Measurements from ENCODE around the gene ICE2. TPM values are rescaled to one million over a fixed set of nuclear protein-coding genes. Genes with fewer than 3 reads are reported as not detected.

ICE2 gene
- polyA plus RNA-seq, 10 donors, result 27.3 to 49.1 (median 40.6) TPM

DNA sequence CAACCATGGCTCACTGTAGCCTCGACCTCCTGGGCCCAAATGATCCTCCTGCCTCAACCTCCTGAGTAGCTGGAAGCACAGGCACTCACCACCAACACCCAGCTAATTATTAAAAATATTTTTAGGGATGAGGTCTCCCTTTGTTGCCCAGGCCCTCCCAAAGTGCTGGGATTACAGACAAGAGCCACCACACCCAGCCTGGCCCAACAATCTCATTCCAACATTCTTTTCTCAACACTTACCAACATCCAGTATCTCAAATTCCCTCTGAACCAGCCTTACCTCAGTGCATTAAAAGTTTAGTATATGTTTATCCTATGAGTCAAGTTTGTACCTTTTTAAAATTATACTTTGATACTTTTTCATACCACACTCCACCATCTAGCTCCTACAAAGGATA lies 106.2 kb downstream of the ICE2 start:
- DNase-seq, result no peak

- no peak for DNase-seq
Measured at GRCh38 chr15:60372227-60372626, 106.7 kb downstream of the ICE2 start.

DNA sequence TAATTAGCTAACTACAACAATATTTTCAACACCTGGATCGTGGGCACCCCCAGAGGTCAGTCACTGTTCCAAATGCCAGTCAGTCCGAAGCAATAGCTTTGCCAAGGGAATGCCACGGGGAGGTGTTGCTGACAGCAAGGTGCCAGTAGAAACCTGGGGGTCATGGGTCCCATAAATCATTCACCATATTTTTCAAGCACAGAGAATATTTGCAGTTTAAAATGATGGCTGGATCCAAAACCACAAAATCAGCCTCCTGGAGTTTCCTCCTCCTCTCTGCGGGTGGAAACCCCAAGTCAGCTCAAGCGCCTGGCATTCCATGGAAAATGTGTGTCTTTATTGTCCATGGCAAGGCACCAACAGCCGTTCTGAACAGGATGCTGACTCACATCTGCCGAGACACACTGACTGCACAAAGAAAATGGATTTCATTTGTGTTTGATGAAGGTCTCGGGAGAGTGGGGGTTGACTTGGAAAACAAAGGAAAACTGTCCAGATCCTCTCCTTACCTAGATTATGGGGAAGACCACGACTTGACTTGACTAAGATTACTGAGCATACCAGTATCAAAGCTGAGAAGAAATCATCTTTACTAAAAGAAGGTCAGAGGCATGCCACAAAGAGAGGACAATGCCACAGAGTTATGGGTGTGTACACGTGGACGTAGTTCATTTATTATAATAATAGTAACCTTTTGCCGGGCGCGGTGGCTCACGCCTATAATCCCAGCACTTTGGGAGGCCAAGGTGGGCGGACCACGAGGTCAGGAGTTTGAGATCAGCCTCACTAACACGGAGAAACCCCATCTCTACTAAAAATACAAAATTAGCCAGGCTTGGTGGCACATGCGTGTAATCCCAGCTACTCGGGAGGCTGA lies 107.5 kb downstream of the ICE2 start:
- peak; percentile 81 to 98 (median 89) for DNase-seq

GRCh38 chr15:60370869-60371136 lies 108.1 kb downstream of the ICE2 start:
- DNase-seq, result no peak

DNA sequence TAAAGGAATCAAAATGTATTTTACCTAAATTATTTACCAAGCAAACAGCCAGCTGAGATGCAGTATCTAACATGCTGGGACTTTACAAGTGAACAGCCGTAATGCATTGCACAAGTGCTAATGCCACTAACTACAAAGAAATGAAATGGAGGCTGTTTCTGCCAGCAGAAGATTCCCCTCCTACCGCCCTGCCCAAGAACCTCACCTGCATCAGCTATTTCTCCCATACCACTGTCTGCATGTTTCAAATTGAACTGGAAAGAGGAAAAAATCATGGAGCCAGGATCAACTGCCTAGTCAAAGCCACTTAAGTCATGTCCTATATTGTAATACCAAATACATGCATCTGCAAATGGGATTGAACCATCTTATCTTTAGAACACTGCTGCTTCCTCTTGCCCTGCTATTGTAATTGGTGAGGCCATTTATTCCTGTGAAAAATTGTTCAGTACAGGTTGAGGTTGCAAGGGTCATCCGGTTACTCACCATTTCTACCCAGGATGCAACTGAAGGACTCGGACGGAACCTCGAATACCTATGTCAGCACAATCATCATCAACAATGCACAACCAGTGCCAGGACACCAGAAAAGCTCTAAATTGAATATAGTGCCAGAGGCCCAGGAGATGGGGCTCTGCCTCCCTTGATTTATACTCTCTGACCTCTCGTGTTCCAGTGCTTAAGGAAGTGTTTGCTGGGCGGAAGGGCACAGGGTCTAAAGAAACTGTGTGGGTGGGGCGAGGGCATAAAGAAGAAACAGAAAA lies 108.7 kb downstream of the ICE2 start:
- DNase-seq, result no peak

DNA sequence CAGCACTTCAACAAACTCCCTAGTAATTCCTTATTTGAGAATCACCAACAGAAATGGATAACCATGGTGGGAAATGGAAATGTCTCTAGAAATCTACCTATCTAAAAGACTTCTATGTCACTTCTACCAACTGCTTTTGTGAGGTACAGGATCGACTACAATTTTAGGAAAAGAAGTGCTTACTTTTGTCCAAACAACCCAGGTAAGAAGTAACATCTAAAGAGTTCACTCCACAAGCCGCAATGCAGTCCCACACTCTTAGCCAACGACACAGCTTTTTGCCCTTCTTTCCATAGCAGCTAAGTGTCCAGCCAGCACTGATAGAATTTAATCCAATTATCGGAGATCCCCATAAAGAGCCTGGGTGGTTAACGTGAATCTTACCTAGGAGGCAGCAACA lies 109.2 kb downstream of the ICE2 start:
- no peak for DNase-seq

Other genes starting within 250 kb of the ICE2 start
- 100 to 1,000 TPM; 401 to 761 (median 500) TPM for gene ANXA2, start 81.2 kb downstream of the ICE2 start, polyA plus RNA-seq (ENCODE audit: insufficient read length in 10 of 10)

Data from muscle of back (tissue), 11 donors.